ENCODE measurements around the gene LRRC2. TPM values are rescaled to one million over a fixed set of nuclear protein-coding genes. Genes with fewer than 3 reads are reported as not detected.
"Not testable (repeated sequence)": the region's sequence is repeated elsewhere in the genome, so short reads cannot be mapped to it uniquely, and the experiment has no call there.

Gene LRRC2
- total and polyA plus RNA-seq, 2 donors (not counting 3 experiments of a cell fraction or from before 2014, with no cell fraction given): 0.14 to 0.73 TPM

- POLR2A ChIA-PET: no interaction called here
- no peaks in the 10 kb centered on the region for H3K9me1 ChIP-seq (replicated peaks; ENCODE audit: control insufficient read depth, extremely low read depth, insufficient read depth, low read length)
- no peaks in the 10 kb centered on the region for H4K20me1 ChIP-seq (replicated peaks; ENCODE audit: control insufficient read depth, extremely low read depth, insufficient read depth, low read length)
- FAIRE-seq (no peak), DNase-seq (ENCODE audit: low read depth, low spot score) (no peak)
- no peak overlapping the region for H3K9ac ChIP-seq (replicated peaks; ENCODE audit: extremely low read depth, insufficient read depth, low read length)
- dilution Hi-C loops (cut with MboI; ENCODE audit: extremely low pct_ligation_motif_present, low sequenced_read_pairs) (no loop called here), intact Hi-C loops (cut with micrococcal nuclease) (no loop called here)
- TF ChIP-seq POLR2AphosphoS5 (IDR thresholded peaks at IDR 0.05; ENCODE audit: insufficient read depth, low read depth, low read length): no peak
- no peak for TF ChIP-seq CTCF (IDR thresholded peaks at IDR 0.05; ENCODE audit: extremely low read depth in 1 of 2, insufficient read depth in 1 of 2, low read depth in 1 of 2, low read length in 2 of 2)
- no peak for TF ChIP-seq MAX (IDR thresholded peaks at IDR 0.05; ENCODE audit: insufficient read depth, insufficient read length)
- no peaks in the 10 kb centered on the region for H3K36me3 ChIP-seq (ENCODE audit: control insufficient read depth in 2 of 2, extremely low read depth in 1 of 2, insufficient read depth in 2 of 2, low read length in 2 of 2)
- no peaks in the 10 kb centered on the region for H3K27me3 ChIP-seq (ENCODE audit: control insufficient read depth in 2 of 2, insufficient read depth in 2 of 2, low read length in 2 of 2)
- H3K9me3 ChIP-seq (replicated peaks; ENCODE audit: control insufficient read depth, insufficient read depth, low read length): no peaks in the 10 kb centered on the region
- CTCF ChIA-PET: no interaction called here
- no peak overlapping the region for H3K4me3 ChIP-seq (replicated peaks in 1 of 3; ENCODE audit: insufficient read depth in 1 of 3, low read depth in 1 of 3, low read length in 3 of 3)
- H3K27ac ChIP-seq (ENCODE audit: insufficient read depth, low read depth, low read length): no peak overlapping the region
- H3K79me2 ChIP-seq (ENCODE audit: control insufficient read depth, insufficient read depth, low read length): no peaks in the 10 kb centered on the region
- H3K4me1 ChIP-seq (ENCODE audit: control insufficient read depth, extremely low read depth, insufficient read depth, low read length): peaks cover 17% of the 10 kb centered on the region
- H3K4me2 ChIP-seq (ENCODE audit: insufficient read depth, low read length): no peak overlapping the region
- no TSS peak for BruUV-seq (replicated peaks)
- H2AFZ ChIP-seq (ENCODE audit: low read depth, low read length): no peak overlapping the region
Measured at GRCh38 chr3:46523556-46523955, 42.5 kb downstream of the LRRC2 start.

GRCh38 chr3:46522201-46522600 lies 43.9 kb downstream of the LRRC2 start:
- POLR2A ChIA-PET: interaction anchor here (0.6 kb wide), 1 partner anchor 56 kb away, joined by 5 read pairs; no protein-coding TSS in a partner anchor
- H4K20me1 ChIP-seq (replicated peaks; ENCODE audit: control insufficient read depth, extremely low read depth, insufficient read depth, low read length); H3K9me1 ChIP-seq (replicated peaks; ENCODE audit: control insufficient read depth, extremely low read depth, insufficient read depth, low read length); H3K36me3 ChIP-seq (ENCODE audit: control insufficient read depth in 2 of 2, extremely low read depth in 1 of 2, insufficient read depth in 2 of 2, low read length in 2 of 2); H3K9me3 ChIP-seq (replicated peaks; ENCODE audit: control insufficient read depth, insufficient read depth, low read length); H3K4me2 ChIP-seq (ENCODE audit: insufficient read depth, low read length); H3K79me2 ChIP-seq (ENCODE audit: control insufficient read depth, insufficient read depth, low read length); H2AFZ ChIP-seq (ENCODE audit: low read depth, low read length); BruUV-seq (replicated peaks); DNase-seq (ENCODE audit: low read depth, low spot score); FAIRE-seq; H3K4me3 ChIP-seq (replicated peaks in 1 of 3; ENCODE audit: insufficient read depth in 1 of 3, low read depth in 1 of 3, low read length in 3 of 3); H3K27ac ChIP-seq (ENCODE audit: insufficient read depth, low read depth, low read length); dilution Hi-C loops (cut with MboI; ENCODE audit: extremely low pct_ligation_motif_present, low sequenced_read_pairs); intact Hi-C loops (cut with micrococcal nuclease); H3K9ac ChIP-seq (replicated peaks; ENCODE audit: extremely low read depth, insufficient read depth, low read length); H3K27me3 ChIP-seq (ENCODE audit: control insufficient read depth in 2 of 2, insufficient read depth in 2 of 2, low read length in 2 of 2): not testable (repeated sequence)
- CTCF ChIA-PET: interaction anchor here (1.6 to 2.1 kb wide), 2 partner anchors 17 to 33 kb away, joined by 4 to 10 read pairs; no protein-coding TSS in a partner anchor
- H3K4me1 ChIP-seq (ENCODE audit: control insufficient read depth, extremely low read depth, insufficient read depth, low read length): peaks cover 26% of the 10 kb centered on the region
